Activated gamma-delta T cell treated with Interleukin-2 at 50 U/mL for 16 hours (primary cell): ENCODE data around the gene TP53I11.

Experiments
- DNase-seq: peaks from one replicate; pipeline ENCODE4 v3.0.0-alpha.2; 2020

The TP53I11 gene

DNA sequence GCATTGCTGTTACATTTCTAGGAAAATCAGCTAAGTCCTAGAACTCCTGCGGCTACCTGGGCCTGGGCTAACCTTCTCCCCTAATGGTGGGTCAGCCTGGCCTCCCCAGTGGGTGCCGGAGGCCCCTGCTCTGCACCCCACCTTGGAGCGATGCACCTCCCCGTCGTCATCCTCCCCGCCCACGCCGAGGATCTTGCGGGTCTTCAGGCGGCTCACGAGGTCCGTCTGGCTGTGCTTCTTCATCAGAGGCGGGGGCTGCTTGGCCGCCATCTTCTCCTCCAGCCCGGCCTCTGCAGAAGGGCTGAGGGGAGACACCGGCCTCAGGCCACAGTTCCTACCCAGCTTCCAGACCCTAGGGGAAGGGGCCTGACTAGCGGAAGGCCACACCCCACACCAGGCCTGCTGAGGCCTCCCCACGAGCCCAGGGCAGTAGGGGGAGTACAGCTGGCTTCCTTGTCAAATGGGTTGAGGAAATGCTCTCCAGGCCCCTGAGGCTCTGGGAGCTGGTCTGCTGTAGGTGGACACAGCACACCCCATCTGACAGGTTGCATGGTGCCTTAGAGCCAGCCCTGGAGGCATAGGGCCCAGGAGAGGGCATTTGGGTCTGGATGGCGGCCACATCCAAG is 12.5 kb downstream of the TP53I11 start:
- no peak for DNase-seq

DNA sequence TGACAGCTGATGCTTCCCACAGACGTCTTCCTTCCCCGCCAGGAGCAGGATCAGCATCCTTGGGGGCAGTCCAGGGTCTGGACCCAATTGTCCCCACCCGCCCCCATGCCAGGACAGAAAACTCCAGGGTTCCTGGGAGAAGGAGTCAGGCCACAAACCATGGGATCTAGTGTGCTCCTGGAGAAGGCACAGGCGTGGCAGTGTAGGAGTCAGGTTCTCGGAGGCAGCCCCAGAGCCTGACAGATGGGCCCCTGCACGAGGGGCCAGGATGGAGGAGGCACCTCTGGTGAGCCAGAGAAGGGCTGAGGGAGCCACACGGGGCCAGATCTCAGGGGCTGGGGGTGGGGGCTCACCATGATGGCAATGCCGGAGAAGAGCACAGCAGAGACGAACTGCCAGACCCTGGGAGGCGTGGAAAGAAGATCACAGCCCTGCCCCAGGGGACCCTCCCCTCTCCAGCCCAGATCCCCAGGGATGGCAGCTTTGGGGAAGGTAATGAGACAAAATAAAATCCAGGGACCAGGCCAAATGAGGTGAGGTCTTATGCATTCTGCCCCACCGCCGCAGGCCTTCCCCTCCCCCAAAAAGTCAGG is 13.6 kb downstream of the TP53I11 start:
- no peak for DNase-seq

DNA sequence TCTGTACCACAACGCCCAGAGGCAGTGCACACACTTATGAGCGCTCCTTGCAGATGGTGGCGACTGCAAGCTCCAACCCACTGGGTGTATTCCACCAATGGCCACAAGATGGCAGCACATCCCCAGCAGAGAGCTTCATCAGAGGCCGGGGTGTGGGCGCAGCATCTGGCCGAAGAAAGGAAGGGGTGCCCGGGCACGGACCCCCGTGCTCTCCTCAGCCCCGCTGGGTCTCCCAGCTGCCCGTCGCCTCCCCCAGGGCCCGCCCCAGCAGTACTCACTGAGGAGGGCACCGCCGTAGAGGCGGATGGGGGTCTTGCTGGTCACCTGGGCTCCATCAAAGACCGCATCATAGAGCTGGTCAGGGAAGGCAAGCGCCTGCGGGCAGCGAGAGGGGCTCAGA is 14.2 kb downstream of the TP53I11 start:
- peak; percentile 83 for DNase-seq

DNA sequence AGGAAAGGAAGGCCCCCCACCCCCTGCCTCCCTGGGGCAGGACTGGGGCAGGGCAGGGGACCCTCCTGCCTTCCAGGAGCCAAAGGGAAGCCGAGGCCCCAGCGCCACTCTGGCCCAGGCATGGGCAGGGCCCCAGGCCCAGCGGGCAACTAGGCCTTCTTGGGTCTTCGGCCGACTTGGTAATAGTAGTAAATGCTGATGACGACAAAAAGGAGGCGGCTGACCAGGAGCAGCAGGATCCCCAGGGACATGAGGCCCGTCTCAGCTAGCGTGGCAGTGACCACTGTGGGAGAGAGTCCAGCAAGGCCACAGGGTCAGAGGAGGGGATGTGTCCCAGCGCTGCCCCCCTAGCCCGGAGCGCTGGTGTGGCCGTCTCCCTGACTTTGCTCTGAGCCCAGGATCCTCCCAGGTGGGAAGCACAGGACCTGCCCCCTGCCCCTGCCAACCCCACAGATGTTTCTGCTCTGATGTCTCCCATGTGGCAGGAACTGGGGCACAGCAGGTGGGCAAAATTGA is 15.9 kb downstream of the TP53I11 start:
- no peak for DNase-seq

DNA sequence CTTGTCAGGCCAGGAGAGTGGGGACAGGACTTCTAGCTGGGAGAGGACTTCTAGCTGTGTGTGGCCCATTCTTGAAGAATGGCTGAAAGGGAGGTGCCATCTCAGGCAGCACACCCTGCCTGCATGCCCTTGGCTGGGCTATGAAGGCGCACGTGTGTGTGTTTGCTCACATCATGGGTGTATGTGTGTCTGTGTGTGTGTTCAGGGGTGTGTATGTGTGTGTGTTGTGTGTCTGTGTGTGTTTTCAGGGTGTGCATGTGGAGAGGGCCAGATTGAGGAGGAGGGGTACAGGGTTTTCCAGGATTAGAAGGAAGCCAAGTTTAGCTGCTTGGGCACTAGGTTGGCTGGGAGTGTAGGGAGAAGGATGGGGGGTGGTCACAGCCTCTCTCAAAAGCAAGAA is 16.6 kb downstream of the TP53I11 start:
- DNase-seq = no peak

- DNase-seq = no peak
These were observed 19.2 kb downstream of the TP53I11 start for GRCh38 chr11:44931466-44931865.

GRCh38 chr11:44930588-44931302 is 19.9 kb downstream of the TP53I11 start:
- DNase-seq = no peak

GRCh38 chr11:44928816-44929215 is 21.9 kb downstream of the TP53I11 start:
- no peak for DNase-seq

DNA sequence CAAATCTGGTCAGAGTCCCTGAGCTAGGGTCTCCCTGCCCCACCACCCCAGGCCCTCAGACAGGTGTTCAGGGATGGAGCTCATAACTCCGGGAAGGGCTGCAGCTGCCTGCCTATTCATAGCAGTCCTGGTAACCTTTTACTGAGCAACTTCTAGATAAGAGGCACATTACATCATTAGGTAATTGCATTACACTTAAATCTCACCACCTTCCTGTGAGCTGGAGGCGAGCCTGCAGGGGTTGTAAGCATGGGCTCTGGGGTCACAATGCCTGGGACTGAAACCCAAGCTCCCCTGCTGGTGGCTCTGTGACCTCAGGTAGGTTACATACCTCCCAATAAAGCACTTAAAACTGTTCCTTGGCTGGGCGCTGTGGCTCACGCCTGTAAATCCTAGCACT is 22.5 kb downstream of the TP53I11 start:
- DNase-seq = no peak

DNA sequence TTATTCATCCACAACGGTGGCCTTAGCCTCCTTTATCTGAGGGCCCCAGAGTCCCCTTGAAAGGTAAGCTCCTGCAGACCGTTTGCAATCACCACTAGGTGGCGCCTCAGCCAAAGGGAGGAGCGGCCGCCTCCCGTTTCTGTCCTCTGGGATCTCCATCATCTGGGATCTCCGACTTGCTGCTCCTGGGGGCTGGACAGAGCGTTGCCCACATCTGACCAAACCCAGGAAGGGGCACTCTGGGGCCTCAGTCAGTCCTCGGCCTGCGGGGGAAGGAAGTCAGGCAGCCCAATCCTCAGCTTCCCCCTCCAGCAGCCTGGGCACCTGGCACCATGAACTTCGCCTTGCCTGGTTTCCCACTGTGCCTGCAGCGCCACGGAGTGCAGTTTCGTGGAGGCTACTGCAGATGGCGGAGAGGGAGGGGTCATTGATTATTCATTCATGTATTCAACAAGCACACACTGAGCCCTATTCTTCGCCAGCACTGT is 23.5 kb downstream of the TP53I11 start:
- DNase-seq = peak; percentile 64

DNA sequence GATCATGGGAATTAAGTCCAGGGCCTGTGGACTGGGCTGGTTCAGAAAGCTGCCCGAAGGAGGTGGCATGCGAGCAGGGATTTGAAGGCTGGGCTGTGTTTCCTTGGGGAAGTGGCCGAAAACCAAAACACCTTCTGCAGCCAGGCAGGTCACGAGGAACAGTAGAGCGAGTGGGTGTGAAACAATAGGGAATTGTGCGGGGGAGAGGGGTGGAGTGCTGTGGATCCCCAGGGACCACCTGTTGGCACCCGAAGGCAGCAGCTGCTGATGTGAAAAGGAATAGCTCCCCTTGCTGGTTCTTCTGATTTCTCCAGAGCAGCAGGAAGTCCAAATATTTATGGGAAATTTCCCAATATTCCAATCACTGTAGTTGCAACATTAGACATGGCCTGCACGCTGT is 24.6 kb downstream of the TP53I11 start:
- DNase-seq = no peak

DNA sequence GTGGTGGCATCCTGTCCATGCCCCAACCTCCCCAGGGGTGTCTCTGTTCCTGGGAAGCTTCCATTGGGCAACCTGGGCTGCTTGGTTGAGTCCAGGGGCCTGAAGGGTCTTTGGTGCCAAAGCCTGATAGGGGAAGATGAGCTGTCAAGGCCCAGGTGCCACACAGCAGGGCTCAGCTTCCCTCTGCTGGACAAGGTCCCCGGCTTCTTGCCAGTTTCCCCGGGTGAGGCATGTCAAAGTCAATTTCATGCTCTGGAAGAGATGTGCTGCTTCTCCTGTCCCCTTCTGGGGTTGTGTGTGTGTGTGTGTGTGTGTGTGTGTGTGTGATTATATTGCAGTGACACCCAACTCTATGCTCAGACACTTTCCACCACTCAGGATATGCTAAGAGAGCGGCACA is 26.9 kb downstream of the TP53I11 start:
- no peak for DNase-seq

DNA sequence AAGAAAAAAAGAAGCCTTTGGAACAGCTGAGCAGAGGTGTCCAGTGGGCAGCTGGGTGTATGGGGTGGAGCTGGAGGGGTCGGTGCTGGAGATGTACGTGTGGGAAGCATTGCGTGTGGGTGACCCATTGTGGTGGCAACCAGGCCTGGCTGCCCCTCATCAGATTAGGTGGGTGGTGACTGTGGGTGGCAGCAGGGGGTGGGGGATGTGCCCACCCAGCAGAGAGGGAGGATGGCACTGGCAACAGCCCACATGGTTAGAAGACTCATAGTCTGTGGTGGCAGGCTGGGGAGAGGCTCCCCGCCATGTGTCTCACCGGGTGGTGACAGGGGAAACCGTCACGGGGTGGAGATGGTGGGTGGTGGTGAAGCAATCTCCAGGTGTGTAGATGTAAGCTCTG is 27.6 kb downstream of the TP53I11 start:
- no peak for DNase-seq

GRCh38 chr11:44920451-44920850 is 30.2 kb downstream of the TP53I11 start:
- DNase-seq = no peak

DNA sequence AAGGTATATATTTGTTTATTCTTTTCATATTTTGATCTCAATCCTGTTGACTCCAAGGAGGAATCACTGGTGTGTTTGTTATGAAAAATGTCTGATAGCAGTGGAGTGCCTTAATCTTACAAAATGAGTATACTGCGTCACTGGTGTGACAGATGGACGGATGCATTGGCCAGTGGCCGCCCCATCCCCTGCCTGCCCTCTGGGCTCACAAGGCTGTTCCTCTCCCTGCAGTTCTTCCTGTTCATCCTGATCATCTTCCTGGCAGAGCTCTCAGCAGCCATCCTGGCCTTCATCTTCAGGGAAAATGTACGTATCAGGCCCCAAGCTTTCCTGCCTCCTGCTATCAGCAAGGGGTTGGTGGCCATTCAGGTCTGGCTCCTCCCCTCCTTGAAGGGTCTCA is 32.9 kb downstream of the TP53I11 start:
- DNase-seq = no peak

- no peak for DNase-seq
These were observed 33.8 kb downstream of the TP53I11 start for GRCh38 chr11:44916801-44917385.

DNA sequence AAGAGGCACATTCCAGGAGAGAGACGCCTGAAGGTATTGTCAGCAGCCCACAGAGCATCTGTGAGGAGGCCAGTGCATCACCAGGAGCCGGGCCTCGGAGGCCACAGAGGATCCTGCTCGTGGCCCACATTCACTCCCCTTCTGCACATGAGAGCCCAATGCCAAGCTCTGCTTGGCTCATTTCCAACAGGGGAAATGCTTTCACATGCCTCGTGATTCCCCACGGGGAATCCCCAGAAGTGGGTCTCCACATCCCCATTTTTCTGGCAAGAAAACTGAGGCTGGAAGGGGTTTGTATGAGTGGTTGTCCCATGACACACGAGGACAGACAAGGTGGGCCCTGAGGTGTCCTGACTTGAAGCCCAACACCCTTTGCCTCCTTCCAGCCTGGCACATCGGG is 34.4 kb downstream of the TP53I11 start:
- no peak for DNase-seq

GRCh38 chr11:44915621-44916020 is 35.1 kb downstream of the TP53I11 start:
- DNase-seq = no peak

GRCh38 chr11:44915004-44915403 is 35.7 kb downstream of the TP53I11 start:
- no peak for DNase-seq

- no peak for DNase-seq
These were observed 36.6 kb downstream of the TP53I11 start for GRCh38 chr11:44914105-44914504.

DNA sequence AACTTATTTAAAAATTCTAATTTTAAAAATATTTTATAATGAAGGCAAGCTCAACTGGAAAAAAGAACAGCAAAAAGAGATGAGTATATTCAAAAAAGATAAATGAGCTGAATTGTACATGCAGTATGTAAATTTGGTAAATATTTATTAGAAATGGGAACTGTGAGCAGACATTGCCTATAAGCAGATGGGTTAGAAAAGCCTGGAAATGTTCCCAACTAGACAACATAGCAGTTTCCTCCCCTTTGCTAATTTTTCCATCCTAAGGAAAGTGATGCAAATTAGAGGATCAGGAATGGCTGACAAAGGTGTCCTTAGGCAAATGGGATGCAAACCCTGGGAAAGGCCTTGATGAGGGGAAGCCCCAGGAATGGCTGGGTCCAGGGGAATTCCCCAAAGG is 37.2 kb downstream of the TP53I11 start:
- no peak for DNase-seq

GRCh38 chr11:44912270-44912987 is 38.3 kb downstream of the TP53I11 start:
- DNase-seq = no peak
